Measurements from ENCODE around the gene AGPAT2.

GRCh38 chr9:136689108-136689460, 1.8 kb upstream of the AGPAT2 start:
- no peak for TF ChIP-seq CTCF (IDR thresholded peaks at IDR 0.05 in 4 of 5, conservative IDR thresholded peaks at IDR 0.05 in 1 of 5)
- TF ChIP-seq POLR2A (IDR thresholded peaks at IDR 0.05) = no peak
